Ectodermal cell (in vitro differentiated cells): ENCODE results near the gene LLGL1.
A peak's percentile ranks its signal among the peaks of the same experiment; 100 is the strongest.

Experiments used
- H3K27ac ChIP-seq: 2 replicates; pipeline ENCODE4 v1.7.0; 2013; ENCODE audit warnings: mild to moderate bottlenecking, low read depth, low read length; ENCODE audit not compliant: insufficient read depth, poor library complexity, severe bottlenecking
- H3K27me3 ChIP-seq: 2 replicates; pipeline ENCODE4 v1.7.0; 2013; ENCODE audit warnings: mild to moderate bottlenecking, low read length; ENCODE audit not compliant: insufficient read depth, control insufficient read depth, poor library complexity, severe bottlenecking
- H3K36me3 ChIP-seq: one replicate; pipeline ENCODE4 v1.7.0; 2013; ENCODE audit warnings: low read length; ENCODE audit not compliant: control insufficient read depth, insufficient read depth
- H3K4me1 ChIP-seq: one replicate; pipeline ENCODE4 v1.7.0; 2013; ENCODE audit warnings: low read length; ENCODE audit not compliant: control insufficient read depth, insufficient read depth
- H3K4me3 ChIP-seq: 2 replicates; pipeline ENCODE4 v1.7.0; 2013; ENCODE audit warnings: low read depth, low read length, control low read depth; ENCODE audit not compliant: insufficient read depth
- H3K9me3 ChIP-seq: 2 replicates; pipeline ENCODE4 v1.7.0; 2013; ENCODE audit warnings: mild to moderate bottlenecking, low read length, moderate library complexity; ENCODE audit not compliant: control insufficient read depth
- WGBS, 2 experiments: methylation state at CpG; one replicate each; pipeline ENCODE4 v1.1.7; 2013; ENCODE audit warnings: missing lambda C conversion rate in 2 of 2; 5-methylcytosine and 5-hydroxymethylcytosine counted together

Gene LLGL1

DNA sequence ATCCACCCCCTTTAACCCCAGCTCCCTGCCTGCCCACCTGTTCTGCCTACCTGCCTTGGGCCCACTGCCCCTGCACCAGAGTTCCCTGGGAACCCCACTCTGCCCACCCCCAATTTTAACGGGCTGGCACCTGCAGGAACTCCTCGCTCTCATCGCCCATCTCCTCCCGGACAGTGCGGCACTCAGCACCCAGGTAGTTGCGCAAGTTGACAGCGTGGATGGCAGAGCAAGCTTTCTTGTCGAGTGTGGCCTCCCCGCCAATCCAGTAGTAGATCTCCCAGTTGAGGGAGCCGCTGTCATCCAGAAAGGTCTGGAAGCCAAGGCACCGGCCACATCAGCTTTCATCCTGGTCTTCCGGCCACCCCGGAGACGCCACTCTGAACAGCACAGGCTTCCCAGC is 25.3 kb downstream of the LLGL1 start:
- H3K27me3 ChIP-seq: no peaks in the 10 kb centered on the region
- H3K36me3 ChIP-seq: peaks cover 45% of the 10 kb centered on the region
- no peak overlapping the region for H3K27ac ChIP-seq
- H3K4me1 ChIP-seq: peaks cover 6% of the 10 kb centered on the region
- H3K9me3 ChIP-seq: no peaks in the 10 kb centered on the region
- no peak overlapping the region for H3K4me3 ChIP-seq
- 96 to 97% methylated on average over 14 of the region's 14 CpGs for WGBS, 2 experiments

GRCh38 chr17:18251204-18251603 is 25.8 kb downstream of the LLGL1 start:
- no peaks in the 10 kb centered on the region for H3K9me3 ChIP-seq

DNA sequence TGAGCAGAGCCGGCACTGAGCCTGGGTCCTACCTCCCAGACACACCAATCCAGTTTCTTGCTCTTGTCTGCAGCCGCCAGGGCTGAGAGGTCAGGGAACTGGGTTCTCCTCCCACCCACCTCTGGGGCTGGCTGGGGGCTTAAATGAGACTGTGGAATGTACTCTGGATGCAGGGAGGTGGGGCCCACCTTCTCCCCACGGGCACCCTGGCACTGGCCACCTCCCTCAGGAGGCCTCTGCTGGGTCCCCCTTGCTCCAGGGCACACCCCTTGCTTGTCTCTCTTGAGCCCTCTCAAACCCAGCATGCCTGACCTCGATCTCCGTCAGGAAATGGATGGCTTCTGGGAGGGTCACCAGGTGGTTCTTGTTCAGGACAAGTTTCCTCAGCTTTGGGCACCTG is 26.7 kb downstream of the LLGL1 start:
- no peak overlapping the region for H3K27ac ChIP-seq
- no peaks in the 10 kb centered on the region for H3K9me3 ChIP-seq
- H3K27me3 ChIP-seq: no peaks in the 10 kb centered on the region
- H3K36me3 ChIP-seq: peaks cover 36% of the 10 kb centered on the region
- H3K4me1 ChIP-seq: peaks cover 9% of the 10 kb centered on the region
- H3K4me3 ChIP-seq: no peak overlapping the region
- 92 to 94% methylated on average over 4 to 5 of the region's 5 CpGs for WGBS, 2 experiments

More at GRCh38 chr17:18251204-18251603, 25.8 kb downstream of the LLGL1 start:
- Histone ChIP-seq H3K4me1 (peaks cover 6% of the 10 kb centered on the region), H3K36me3 (peaks cover 40% of the 10 kb centered on the region), H3K27ac (no peak overlapping the region), H3K27me3 (no peaks in the 10 kb centered on the region), H3K4me3 (no peak overlapping the region)
- 94% methylated on average over 15 of the region's 15 CpGs for WGBS, 2 experiments

DNA sequence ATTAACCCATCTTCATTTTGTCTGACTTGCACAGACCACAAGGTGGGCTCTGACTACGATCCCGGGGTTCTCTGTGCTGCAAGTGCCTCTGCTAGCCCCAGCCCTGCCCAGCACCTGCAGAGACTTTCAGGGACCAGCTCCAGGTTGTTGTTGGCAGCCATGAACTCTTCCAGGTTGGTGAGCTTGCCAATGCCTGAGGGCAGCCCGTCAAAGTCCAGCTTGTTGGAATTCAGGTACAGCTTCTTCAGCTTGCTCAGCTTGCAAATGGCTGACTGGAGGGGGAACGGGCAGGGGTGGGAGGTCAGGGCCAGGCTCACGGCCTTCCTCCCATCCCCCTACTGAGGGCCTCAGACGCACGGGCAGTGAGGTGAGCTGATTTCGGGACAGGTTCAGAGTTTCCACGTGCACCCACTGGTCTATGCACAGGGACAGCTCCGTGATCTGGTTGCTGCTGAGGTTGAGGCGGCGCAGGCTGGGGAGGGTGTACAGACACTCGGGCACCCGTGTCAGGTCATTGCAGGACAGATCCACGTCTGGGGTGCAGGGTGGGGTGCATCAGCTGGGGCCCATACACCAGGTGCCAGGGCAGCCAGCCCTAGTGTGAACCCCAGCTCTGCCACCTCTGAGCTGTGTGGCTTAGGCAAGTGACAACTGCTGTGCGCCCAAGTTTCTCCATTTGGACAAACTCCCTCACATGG is 27.9 kb downstream of the LLGL1 start:
- Histone ChIP-seq H3K9me3 (no peaks in the 10 kb centered on the region), H3K27ac (no peak overlapping the region), H3K4me3 (no peak overlapping the region), H3K36me3 (peaks cover 36% of the 10 kb centered on the region), H3K4me1 (peaks cover 9% of the 10 kb centered on the region), H3K27me3 (no peaks in the 10 kb centered on the region)
- WGBS, 2 experiments: 91 to 93% methylated on average over 16 of the region's 16 CpGs

DNA sequence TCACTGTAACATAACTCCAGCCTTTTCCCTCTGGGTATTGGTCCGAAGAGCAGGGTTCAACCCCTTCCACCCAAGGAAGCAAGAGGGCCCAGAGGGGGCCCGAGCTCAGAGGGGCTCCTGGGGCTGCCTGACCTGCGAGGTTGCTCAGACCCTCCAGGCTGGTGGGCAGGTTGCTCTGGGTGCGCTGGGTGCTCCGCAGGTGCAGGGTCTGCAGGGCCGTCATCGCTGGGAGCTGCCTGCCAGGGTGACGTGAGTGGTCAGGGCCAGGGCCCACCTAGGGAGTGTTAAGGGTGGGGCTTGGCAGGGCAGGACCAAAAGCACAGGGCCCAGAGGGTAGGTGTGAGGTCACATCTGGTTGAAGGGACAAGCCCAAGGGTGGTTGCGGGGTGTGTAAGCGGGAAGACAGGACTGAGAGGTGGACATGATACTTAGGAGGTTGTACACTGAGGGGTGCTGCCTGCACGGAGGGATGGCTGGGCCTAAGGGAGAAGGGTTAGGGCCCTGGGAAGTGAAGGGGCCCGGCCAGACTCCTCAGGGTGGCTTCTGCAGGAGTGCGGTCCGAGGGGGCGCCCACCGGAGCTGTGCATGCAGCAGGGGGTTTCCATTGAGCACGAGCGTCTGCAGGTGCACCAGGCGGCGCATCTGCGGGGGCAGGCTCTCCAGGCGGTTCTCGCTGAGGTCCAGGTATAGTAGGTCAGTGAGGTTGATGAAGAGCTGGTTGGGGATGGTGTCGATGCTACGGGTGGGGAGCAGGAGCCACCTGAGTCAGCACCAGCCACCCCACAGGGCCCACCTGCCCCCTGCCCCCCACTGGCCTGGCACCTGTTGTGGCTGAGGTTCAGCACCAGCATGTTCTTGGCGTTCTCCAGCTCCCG is 28.7 kb downstream of the LLGL1 start:
- Histone ChIP-seq H3K4me1 (peaks cover 9% of the 10 kb centered on the region), H3K9me3 (no peaks in the 10 kb centered on the region), H3K27ac (no peak overlapping the region), H3K27me3 (no peaks in the 10 kb centered on the region), H3K4me3 (no peak overlapping the region), H3K36me3 (peaks cover 36% of the 10 kb centered on the region)
- 95 to 96% methylated on average over 27 of the region's 27 CpGs for WGBS, 2 experiments

DNA sequence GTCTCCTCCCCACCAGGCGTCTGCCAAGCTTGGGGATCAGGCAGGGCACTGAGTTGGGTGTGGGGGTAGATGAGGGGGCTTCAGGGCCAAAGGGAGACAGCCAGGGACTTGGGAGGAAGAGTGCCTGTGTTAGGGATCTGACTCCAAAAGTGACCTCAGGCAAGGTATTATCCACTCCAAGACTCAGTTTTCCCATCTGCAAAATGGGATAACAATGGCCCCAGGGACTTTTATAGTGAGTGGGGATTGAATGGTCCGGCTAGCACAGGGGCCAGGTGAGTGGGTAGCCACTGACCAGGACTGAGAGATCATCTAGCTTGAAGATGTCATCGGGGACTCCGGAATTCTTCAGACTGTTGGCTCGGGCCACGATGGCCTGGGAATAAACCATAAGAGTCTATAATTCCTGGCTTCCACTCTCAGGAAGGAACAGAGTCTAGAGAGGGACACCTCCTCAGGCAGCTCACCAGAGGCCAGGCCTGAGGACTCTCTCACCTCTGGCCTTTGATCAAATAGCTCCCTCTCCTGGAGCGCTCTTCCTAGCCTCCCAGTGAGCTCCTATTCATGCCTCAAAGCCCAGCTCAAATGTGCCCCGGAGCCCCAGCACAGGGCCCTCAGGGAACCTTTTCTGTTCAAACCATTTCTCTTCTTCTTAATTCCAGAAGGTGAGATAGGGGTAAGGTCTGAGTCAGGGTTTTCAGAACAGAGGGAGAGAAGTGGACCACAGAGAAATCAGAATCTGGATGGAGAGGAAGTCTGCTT is 29.6 kb downstream of the LLGL1 start:
- H3K4me1 ChIP-seq: peaks cover 9% of the 10 kb centered on the region
- H3K27ac ChIP-seq: no peak overlapping the region
- WGBS, 2 experiments: 92 to 93% methylated on average over 8 of the region's 8 CpGs
- peaks cover 36% of the 10 kb centered on the region for H3K36me3 ChIP-seq
- H3K9me3 ChIP-seq: no peaks in the 10 kb centered on the region
- no peaks in the 10 kb centered on the region for H3K27me3 ChIP-seq
- H3K4me3 ChIP-seq: no peak overlapping the region

- Histone ChIP-seq H3K9me3 (no peaks in the 10 kb centered on the region), H3K4me1 (peaks cover 11% of the 10 kb centered on the region), H3K4me3 (no peak overlapping the region), H3K36me3 (peaks cover 31% of the 10 kb centered on the region), H3K27me3 (no peaks in the 10 kb centered on the region), H3K27ac (no peak overlapping the region)
- 92 to 97% methylated on average over 11 of the region's 11 CpGs for WGBS, 2 experiments
Observed at GRCh38 chr17:18256351-18256750, 30.9 kb downstream of the LLGL1 start.

- WGBS, 2 experiments: 93% methylated on average over 7 of the region's 7 CpGs
- Histone ChIP-seq H3K4me3 (no peak overlapping the region), H3K27me3 (no peaks in the 10 kb centered on the region), H3K4me1 (peaks cover 15% of the 10 kb centered on the region), H3K27ac (no peak overlapping the region), H3K9me3 (no peaks in the 10 kb centered on the region), H3K36me3 (peaks cover 30% of the 10 kb centered on the region)
Observed at GRCh38 chr17:18256776-18257175, 31.3 kb downstream of the LLGL1 start.

- H3K4me3 ChIP-seq: peak overlapping the region; percentile 85
- H3K27ac ChIP-seq: peak overlapping the region; percentile 65
- H3K36me3 ChIP-seq: peaks cover 26% of the 10 kb centered on the region
- H3K4me1 ChIP-seq: peaks cover 18% of the 10 kb centered on the region
- 23 to 28% methylated on average over 18 of the region's 18 CpGs for WGBS, 2 experiments
- no peaks in the 10 kb centered on the region for H3K9me3 ChIP-seq
- H3K27me3 ChIP-seq: no peaks in the 10 kb centered on the region
Observed at GRCh38 chr17:18257268-18257981, 32.0 kb downstream of the LLGL1 start.
